Keratinocyte (primary cell): Measurements from ENCODE around the gene TCP11. TPM values are rescaled to one million over a fixed set of nuclear protein-coding genes. Genes with fewer than 3 reads are reported as not detected.

Experiments used
- DNase-seq: peaks from one replicate; pipeline ENCODE4 v3.0.0-alpha.2; 2011; ENCODE audit warnings: low read depth, missing footprints, low spot score
- FAIRE-seq: peaks from 2 replicates; lab custom pipeline; 2011; peaks lifted over from hg19 to GRCh38; lab: Jason Lieb, UNC
- H2AFZ ChIP-seq: 2 replicates; pipeline ENCODE4 v1.6.0; 2012; ENCODE audit warnings: low read length, control low read depth, inconsistent platforms; ENCODE audit not compliant: control insufficient read depth
- H3K27ac ChIP-seq: 2 replicates; pipeline ENCODE4 v1.5.1; 2011; ENCODE audit warnings: low read length; ENCODE audit not compliant: control insufficient read depth, insufficient read depth
- H3K27me3 ChIP-seq: 3 replicates; pipeline ENCODE4 v1.6.0; 2011; ENCODE audit warnings: low read length; ENCODE audit not compliant: control insufficient read depth, insufficient read depth; ENCODE audit errors: extremely low read depth
- H3K36me3 ChIP-seq, 2 experiments: 2 replicates in 1 of 2; 3 replicates in 1 of 2; pipeline ENCODE4 v1.5.1; 2011; ENCODE audit warnings: low read length in 2 of 2, mild to moderate bottlenecking in 1 of 2; ENCODE audit not compliant: control insufficient read depth in 2 of 2, insufficient read depth in 2 of 2; ENCODE audit errors: extremely low read depth in 1 of 2
- H3K4me1 ChIP-seq: 3 replicates; pipeline ENCODE4 v1.5.1; 2011; ENCODE audit warnings: low read length; ENCODE audit not compliant: control insufficient read depth, insufficient read depth; ENCODE audit errors: extremely low read depth
- H3K4me2 ChIP-seq: 3 replicates; pipeline ENCODE4 v1.6.0; 2011; ENCODE audit warnings: low read depth, low read length; ENCODE audit not compliant: control insufficient read depth, insufficient read depth; ENCODE audit errors: extremely low read depth
- H3K4me3 ChIP-seq, 3 experiments: fragments of 200-600 bp in 1 of 3; sonication (generic) in 1 of 3; 2 replicates in 2 of 3; 3 replicates in 1 of 3; pipeline ENCODE4 v1.5.1; 2011 to 2016; ENCODE audit warnings: low read length in 3 of 3, mild to moderate bottlenecking in 3 of 3, control low read depth in 2 of 3, inconsistent platforms in 1 of 3, low read depth in 1 of 3, mixed read lengths in 1 of 3, mixed run types in 1 of 3, moderate library complexity in 1 of 3; ENCODE audit not compliant: control insufficient read depth in 2 of 3, insufficient read depth in 2 of 3; ENCODE audit errors: extremely low read depth in 1 of 3
- H3K79me2 ChIP-seq: 2 replicates; pipeline ENCODE4 v1.6.0; 2012; ENCODE audit warnings: low read length; ENCODE audit not compliant: control insufficient read depth, insufficient read depth
- H3K9ac ChIP-seq: 3 replicates; pipeline ENCODE4 v1.6.0; 2011; ENCODE audit warnings: low read length; ENCODE audit not compliant: control insufficient read depth, insufficient read depth; ENCODE audit errors: extremely low read depth
- H3K9me1 ChIP-seq: 3 replicates; pipeline ENCODE4 v1.6.0; 2011; ENCODE audit warnings: low read length; ENCODE audit not compliant: control insufficient read depth, insufficient read depth; ENCODE audit errors: extremely low read depth
- H3K9me3 ChIP-seq: 2 replicates; pipeline ENCODE4 v1.5.1; 2012; ENCODE audit warnings: low read depth, low read length; ENCODE audit not compliant: control insufficient read depth
- H4K20me1 ChIP-seq: 3 replicates; pipeline ENCODE4 v1.6.0; 2011; ENCODE audit warnings: low read length; ENCODE audit not compliant: control insufficient read depth, insufficient read depth; ENCODE audit errors: extremely low read depth
- EZH2 ChIP-seq: IDR thresholded peaks from one replicate; pipeline ENCODE4 v1.6.1; 2012; ENCODE audit warnings: inconsistent platforms, mild to moderate bottlenecking, low read length, moderate library complexity
- dilution Hi-C: fragments of 300-500 bp; cut with MboI; formaldehyde crosslinking; loops from one replicate; pipeline ENCODE4 v1.7.0; 2020; ENCODE audit warnings: low sequenced_read_pairs; ENCODE audit not compliant: extremely low pct_ligation_motif_present
- polyA plus RNA-seq, 5 experiments: library from polyadenylated mRNA; depleted of rRNA in 3 of 5; stranded (reverse) in 3 of 5; stranded (forward) in 1 of 5; unstranded in 1 of 5; fragments of >200 nt; gene quantifications; 1 replicate in 1 of 5; 2 replicates in 3 of 5; 3 replicates in 1 of 5; pipeline versions ENCODE4 v1.2.1 to v1.2.3, GENCODE V29; 2011 to 2012; ENCODE audit warnings: missing spikeins in 2 of 5, low read depth in 1 of 5, low replicate concordance in 1 of 5
- TF ChIP-seq, protein P1 (sequence below), 3 experiments: IDR thresholded peaks in 1 of 3; conservative IDR thresholded peaks in 1 of 3; optimal IDR thresholded peaks in 1 of 3; 2 replicates in 2 of 3; 3 replicates in 1 of 3; pipeline versions ENCODE3 to v1.5.1; 2011; ENCODE audit warnings: low read length in 3 of 3, mild to moderate bottlenecking in 3 of 3, moderate library complexity in 2 of 3, control low read depth in 1 of 3, inconsistent platforms in 1 of 3; ENCODE audit not compliant: insufficient read depth in 2 of 3; ENCODE audit errors: extremely low read depth in 1 of 3

TCP11 gene
- polyA plus RNA-seq, 1 donor (not counting 4 experiments of a cell fraction or from before 2014, with no cell fraction given), result not detected

DNA sequence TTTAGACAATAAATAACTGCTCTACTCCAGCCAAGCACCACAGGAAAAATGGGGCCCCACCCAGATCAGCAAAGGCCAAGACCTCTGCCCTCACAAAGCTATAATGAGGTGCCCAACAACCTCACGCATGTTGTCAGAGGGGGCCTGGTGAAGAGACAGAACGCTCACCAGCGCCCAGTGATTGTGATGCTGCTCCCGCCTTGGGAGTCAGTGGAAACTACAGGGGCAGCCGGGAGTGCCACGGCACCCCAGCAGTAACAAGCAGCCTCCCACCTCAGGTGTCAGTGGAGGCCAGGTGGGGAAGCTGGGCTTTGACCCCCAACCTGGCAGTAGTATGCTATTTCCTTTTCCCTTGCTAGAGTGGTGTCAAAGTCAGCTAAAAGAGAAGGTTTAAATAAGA is 47.4 kb downstream of the TCP11 start:
- Histone ChIP-seq H2AFZ (no peak overlapping the region), H3K4me2 (no peak overlapping the region), H3K79me2 (no peaks in the 10 kb centered on the region), H3K36me3 (peaks cover 0 to 4% of the 10 kb centered on the region in 2 experiments), H3K4me1 (peaks cover 10% of the 10 kb centered on the region), H4K20me1 (peaks cover 3% of the 10 kb centered on the region), H3K27me3 (no peaks in the 10 kb centered on the region), H3K4me3 (no peak overlapping the region), H3K9ac (no peak overlapping the region), H3K9me1 (no peaks in the 10 kb centered on the region), H3K9me3 (no peaks in the 10 kb centered on the region), H3K27ac (no peak overlapping the region)
- TF ChIP-seq, protein P1, sequence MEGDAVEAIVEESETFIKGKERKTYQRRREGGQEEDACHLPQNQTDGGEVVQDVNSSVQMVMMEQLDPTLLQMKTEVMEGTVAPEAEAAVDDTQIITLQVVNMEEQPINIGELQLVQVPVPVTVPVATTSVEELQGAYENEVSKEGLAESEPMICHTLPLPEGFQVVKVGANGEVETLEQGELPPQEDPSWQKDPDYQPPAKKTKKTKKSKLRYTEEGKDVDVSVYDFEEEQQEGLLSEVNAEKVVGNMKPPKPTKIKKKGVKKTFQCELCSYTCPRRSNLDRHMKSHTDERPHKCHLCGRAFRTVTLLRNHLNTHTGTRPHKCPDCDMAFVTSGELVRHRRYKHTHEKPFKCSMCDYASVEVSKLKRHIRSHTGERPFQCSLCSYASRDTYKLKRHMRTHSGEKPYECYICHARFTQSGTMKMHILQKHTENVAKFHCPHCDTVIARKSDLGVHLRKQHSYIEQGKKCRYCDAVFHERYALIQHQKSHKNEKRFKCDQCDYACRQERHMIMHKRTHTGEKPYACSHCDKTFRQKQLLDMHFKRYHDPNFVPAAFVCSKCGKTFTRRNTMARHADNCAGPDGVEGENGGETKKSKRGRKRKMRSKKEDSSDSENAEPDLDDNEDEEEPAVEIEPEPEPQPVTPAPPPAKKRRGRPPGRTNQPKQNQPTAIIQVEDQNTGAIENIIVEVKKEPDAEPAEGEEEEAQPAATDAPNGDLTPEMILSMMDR (optimal IDR thresholded peaks at IDR 0.05 in 1 of 3, IDR thresholded peaks at IDR 0.05 in 1 of 3, conservative IDR thresholded peaks at IDR 0.05 in 1 of 3; ENCODE audit: extremely low read depth in 1 of 3, insufficient read depth in 2 of 3, low read length in 3 of 3), result no peak
- no peak for TF ChIP-seq EZH2
- DNase-seq (no peak), FAIRE-seq (no peak)
- dilution Hi-C loops, result no loop called here

GRCh38 chr6:35093118-35093445 is 48.1 kb downstream of the TCP11 start:
- dilution Hi-C loops, result no loop called here
- Histone ChIP-seq H3K9me1 (no peaks in the 10 kb centered on the region), H3K27me3 (no peaks in the 10 kb centered on the region), H3K4me2 (no peak overlapping the region), H3K36me3 (peaks cover 0 to 9% of the 10 kb centered on the region in 2 experiments), H3K79me2 (no peaks in the 10 kb centered on the region), H4K20me1 (peaks cover 3% of the 10 kb centered on the region), H3K27ac (no peak overlapping the region), H3K9ac (no peak overlapping the region), H3K9me3 (no peaks in the 10 kb centered on the region), H3K4me3 (no peak overlapping the region), H3K4me1 (peaks cover 10% of the 10 kb centered on the region), H2AFZ (no peak overlapping the region)
- DNase-seq, result no peak
- TF ChIP-seq EZH2, result no peak
- TF ChIP-seq, protein P1 (optimal IDR thresholded peaks at IDR 0.05 in 1 of 3, IDR thresholded peaks at IDR 0.05 in 1 of 3, conservative IDR thresholded peaks at IDR 0.05 in 1 of 3; ENCODE audit: extremely low read depth in 1 of 3, insufficient read depth in 2 of 3, low read length in 3 of 3), result no peak
- FAIRE-seq, result no peak
